ENCODE measurements around the gene B4GALNT3.

Gene B4GALNT3

GRCh38 chr12:512933-513332 is 53.2 kb downstream of the B4GALNT3 start:
- peaks cover 8% of the 10 kb centered on the region; the same call in 1 of the 2 replicates for H3K9me3 ChIP-seq (ENCODE audit: low read length)
- peaks cover 13% of the 10 kb centered on the region for H3K27me3 ChIP-seq (ENCODE audit: insufficient read depth, low read length)
- H2AFZ ChIP-seq (ENCODE audit: low read length) = no peak overlapping the region
- no peaks in the 10 kb centered on the region for H3F3A ChIP-seq (ENCODE audit: insufficient read depth, low read length)
- no peak overlapping the region for H3K4me3 ChIP-seq (ENCODE audit: low read depth, low read length, poor library complexity, severe bottlenecking)
- peaks cover 31% of the 10 kb centered on the region for H3K4me1 ChIP-seq (ENCODE audit: insufficient read depth, low read length, severe bottlenecking)
- no peaks in the 10 kb centered on the region for H3K9me2 ChIP-seq (ENCODE audit: low read depth, low read length)
- H3K4me2 ChIP-seq (ENCODE audit: low read length) = no peak overlapping the region
- H4K20me1 ChIP-seq (ENCODE audit: insufficient read depth, low read length) = no peaks in the 10 kb centered on the region
- no peak for TF ChIP-seq CTCF (IDR thresholded peaks at IDR 0.05; ENCODE audit: low read length)
- TF ChIP-seq EZH2 (IDR thresholded peaks at IDR 0.05; ENCODE audit: borderline replicate concordance, low read length) = no peak
- H3K9ac ChIP-seq (ENCODE audit: low read length) = no peak overlapping the region
- no peaks in the 10 kb centered on the region for H3K36me3 ChIP-seq (ENCODE audit: insufficient read depth, low read length)
- H3K27ac ChIP-seq (ENCODE audit: low read depth, low read length, poor library complexity, severe bottlenecking) = no peak overlapping the region
- no peaks in the 10 kb centered on the region for H3K79me2 ChIP-seq (ENCODE audit: insufficient read depth, low read length)

DNA sequence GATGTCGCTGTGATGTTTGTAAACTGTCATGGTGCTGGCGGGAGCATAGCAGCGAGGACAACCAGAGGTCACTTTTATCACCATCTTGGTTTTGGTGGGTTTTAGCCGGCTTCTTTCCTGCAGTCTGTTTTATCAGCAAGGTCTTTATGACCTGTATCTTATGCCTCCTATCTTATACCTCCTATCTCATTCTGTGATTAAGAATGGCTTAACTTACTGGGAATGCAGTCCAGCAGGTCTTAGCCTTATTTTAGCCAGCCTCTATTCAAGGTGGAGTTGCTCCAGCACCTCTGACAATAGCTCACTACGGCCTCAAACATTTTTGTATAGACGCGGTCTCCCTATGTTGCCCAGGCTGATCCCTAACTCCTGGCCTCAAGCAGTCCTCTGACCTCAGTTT is 53.7 kb downstream of the B4GALNT3 start:
- TF ChIP-seq CTCF (IDR thresholded peaks at IDR 0.05; ENCODE audit: low read length) (no peak), EZH2 (IDR thresholded peaks at IDR 0.05; ENCODE audit: borderline replicate concordance, low read length) (no peak)
- H3K36me3 ChIP-seq (ENCODE audit: insufficient read depth, low read length) = no peaks in the 10 kb centered on the region
- no peak overlapping the region for H3K4me2 ChIP-seq (ENCODE audit: low read length)
- no peak overlapping the region for H2AFZ ChIP-seq (ENCODE audit: low read length)
- H3K9me3 ChIP-seq (ENCODE audit: low read length) = peaks cover 8% of the 10 kb centered on the region; the same call in 1 of the 2 replicates
- no peaks in the 10 kb centered on the region for H4K20me1 ChIP-seq (ENCODE audit: insufficient read depth, low read length)
- no peak overlapping the region for H3K4me3 ChIP-seq (ENCODE audit: low read depth, low read length, poor library complexity, severe bottlenecking)
- H3F3A ChIP-seq (ENCODE audit: insufficient read depth, low read length) = no peaks in the 10 kb centered on the region
- no peak overlapping the region for H3K27ac ChIP-seq (ENCODE audit: low read depth, low read length, poor library complexity, severe bottlenecking)
- H3K27me3 ChIP-seq (ENCODE audit: insufficient read depth, low read length) = peaks cover 13% of the 10 kb centered on the region
- no peak overlapping the region for H3K9ac ChIP-seq (ENCODE audit: low read length)
- H3K4me1 ChIP-seq (ENCODE audit: insufficient read depth, low read length, severe bottlenecking) = peaks cover 26% of the 10 kb centered on the region
- H3K79me2 ChIP-seq (ENCODE audit: insufficient read depth, low read length) = no peaks in the 10 kb centered on the region
- H3K9me2 ChIP-seq (ENCODE audit: low read depth, low read length) = no peaks in the 10 kb centered on the region

- Histone ChIP-seq H3K9ac (ENCODE audit: low read length) (no peak overlapping the region), H3K9me3 (ENCODE audit: low read length) (peaks cover 8% of the 10 kb centered on the region; the same call in 1 of the 2 replicates), H2AFZ (ENCODE audit: low read length) (no peak overlapping the region), H3K36me3 (ENCODE audit: insufficient read depth, low read length) (no peaks in the 10 kb centered on the region), H3K9me2 (ENCODE audit: low read depth, low read length) (no peaks in the 10 kb centered on the region), H3F3A (ENCODE audit: insufficient read depth, low read length) (no peaks in the 10 kb centered on the region), H3K27ac (ENCODE audit: low read depth, low read length, poor library complexity, severe bottlenecking) (no peak overlapping the region), H3K79me2 (ENCODE audit: insufficient read depth, low read length) (no peaks in the 10 kb centered on the region), H3K4me3 (ENCODE audit: low read depth, low read length, poor library complexity, severe bottlenecking) (no peak overlapping the region), H3K4me1 (ENCODE audit: insufficient read depth, low read length, severe bottlenecking) (no peaks in the 10 kb centered on the region), H4K20me1 (ENCODE audit: insufficient read depth, low read length) (no peaks in the 10 kb centered on the region), H3K4me2 (ENCODE audit: low read length) (no peak overlapping the region), H3K27me3 (ENCODE audit: insufficient read depth, low read length) (peaks cover 26% of the 10 kb centered on the region)
- TF ChIP-seq EZH2 (IDR thresholded peaks at IDR 0.05; ENCODE audit: borderline replicate concordance, low read length) = no peak
- TF ChIP-seq CTCF (IDR thresholded peaks at IDR 0.05; ENCODE audit: low read length) = no peak
These were observed 57.8 kb downstream of the B4GALNT3 start for GRCh38 chr12:517538-517937.

Measured in OCI-LY1 (cell line).